ENCODE measurements around the gene RNF130. TPM values are rescaled to one million over a fixed set of nuclear protein-coding genes. Genes with fewer than 3 reads are reported as not detected.

Gene RNF130
- total RNA-seq, 1 donor from 2014 or later = 86.7 TPM

- DNase-seq (ENCODE audit: low spot score in 2 of 2) = no peak
- no peaks in the 10 kb centered on the region for H3K9me3 ChIP-seq
- intact Hi-C loops (cut with DNase I) = no loop called here
- H3K36me3 ChIP-seq = no peaks in the 10 kb centered on the region
- no peak overlapping the region for H3K4me3 ChIP-seq
- peaks cover 0 to 10% of the 10 kb centered on the region in 2 donors for H3K4me1 ChIP-seq
- no peak for TF ChIP-seq CTCF (IDR thresholded peaks at IDR 0.05)
- no peaks in the 10 kb centered on the region for H3K27me3 ChIP-seq
- H3K27ac ChIP-seq = no peak overlapping the region
Observed at GRCh38 chr5:180068519-180069090, 3.0 kb downstream of the RNF130 start.

- H3K27ac ChIP-seq = no peak overlapping the region
- no peak for DNase-seq (ENCODE audit: low spot score in 2 of 2)
Observed at GRCh38 chr5:180067986-180068385, 3.6 kb downstream of the RNF130 start.

GRCh38 chr5:180060192-180060591 is 11.4 kb downstream of the RNF130 start:
- TF ChIP-seq CTCF (IDR thresholded peaks at IDR 0.05) = no peak
- Histone ChIP-seq H3K4me3 (no peak overlapping the region), H3K27me3 (no peaks in the 10 kb centered on the region), H3K36me3 (no peaks in the 10 kb centered on the region), H3K27ac (no peak overlapping the region), H3K9me3 (no peaks in the 10 kb centered on the region), H3K4me1 (no peaks in the 10 kb centered on the region)
- DNase-seq (ENCODE audit: low spot score in 2 of 2) = no peak
- intact Hi-C loops (cut with DNase I) = no loop called here

More at GRCh38 chr5:180067986-180068385, 3.6 kb downstream of the RNF130 start:
- no peak for TF ChIP-seq CTCF (IDR thresholded peaks at IDR 0.05)
- H3K4me1 ChIP-seq = peaks cover 0 to 10% of the 10 kb centered on the region in 2 donors
- no peak overlapping the region for H3K4me3 ChIP-seq
- no peaks in the 10 kb centered on the region for H3K36me3 ChIP-seq
- H3K27me3 ChIP-seq = no peaks in the 10 kb centered on the region
- intact Hi-C loops (cut with DNase I) = no loop called here
- no peaks in the 10 kb centered on the region for H3K9me3 ChIP-seq

GRCh38 chr5:180059326-180059725 is 12.2 kb downstream of the RNF130 start:
- H3K9me3 ChIP-seq = no peaks in the 10 kb centered on the region
- DNase-seq (ENCODE audit: low spot score in 2 of 2) = no peak
- H3K27ac ChIP-seq = no peak overlapping the region
- H3K36me3 ChIP-seq = no peaks in the 10 kb centered on the region
- H3K4me1 ChIP-seq = no peaks in the 10 kb centered on the region
- TF ChIP-seq CTCF (IDR thresholded peaks at IDR 0.05) = no peak
- H3K4me3 ChIP-seq = no peak overlapping the region
- H3K27me3 ChIP-seq = no peaks in the 10 kb centered on the region
- intact Hi-C loops (cut with DNase I) = no loop called here

GRCh38 chr5:180056153-180056552 is 15.4 kb downstream of the RNF130 start:
- no peak overlapping the region for H3K27ac ChIP-seq
- no peak overlapping the region for H3K4me3 ChIP-seq
- no peaks in the 10 kb centered on the region for H3K4me1 ChIP-seq
- no peaks in the 10 kb centered on the region for H3K36me3 ChIP-seq
- DNase-seq (ENCODE audit: low spot score in 2 of 2) = no peak
- TF ChIP-seq CTCF (IDR thresholded peaks at IDR 0.05) = no peak
- no peaks in the 10 kb centered on the region for H3K27me3 ChIP-seq
- intact Hi-C loops (cut with DNase I) = no loop called here
- H3K9me3 ChIP-seq = no peaks in the 10 kb centered on the region

- Histone ChIP-seq H3K27ac (no peak overlapping the region), H3K27me3 (no peaks in the 10 kb centered on the region), H3K4me1 (no peaks in the 10 kb centered on the region), H3K4me3 (no peak overlapping the region), H3K36me3 (no peaks in the 10 kb centered on the region), H3K9me3 (no peaks in the 10 kb centered on the region)
- DNase-seq (ENCODE audit: low spot score in 2 of 2) = no peak
- intact Hi-C loops (cut with DNase I) = no loop called here
- no peak for TF ChIP-seq CTCF (IDR thresholded peaks at IDR 0.05)
Observed at GRCh38 chr5:180054226-180054625, 17.3 kb downstream of the RNF130 start.
